GM18868 (cell line): ENCODE data around the gene LRMDA.
"Not testable (repeated sequence)": the region's sequence is repeated elsewhere in the genome, so short reads cannot be mapped to it uniquely, and the experiment has no call there.

Source experiments
- ATAC-seq: cut with Tn5 transposase; IDR thresholded peaks from one replicate; pipeline ENCODE4 v1.9.1; 2021; ENCODE audit warnings: mild to moderate bottlenecking, moderate library complexity; ENCODE audit not compliant: unreplicated experiment

The LRMDA gene

GRCh38 chr10:75502389-75502788 is 71.0 kb downstream of the LRMDA start:
- no peak for ATAC-seq

GRCh38 chr10:75502838-75503237 is 71.4 kb downstream of the LRMDA start:
- no peak for ATAC-seq

GRCh38 chr10:75505293-75505692 is 73.9 kb downstream of the LRMDA start:
- no peak for ATAC-seq

GRCh38 chr10:75505840-75506506 is 74.5 kb downstream of the LRMDA start:
- ATAC-seq = peak; percentile 54

- no peak for ATAC-seq
Measured at GRCh38 chr10:75506930-75507329, 75.5 kb downstream of the LRMDA start.

GRCh38 chr10:75507469-75507868 is 76.0 kb downstream of the LRMDA start:
- no peak for ATAC-seq

- ATAC-seq = no peak
Measured at GRCh38 chr10:75508239-75508813, 76.9 kb downstream of the LRMDA start.

GRCh38 chr10:75508814-75509306 is 77.4 kb downstream of the LRMDA start:
- no peak for ATAC-seq

GRCh38 chr10:75509706-75510105 is 78.3 kb downstream of the LRMDA start:
- ATAC-seq = no peak

- ATAC-seq = no peak
Measured at GRCh38 chr10:75511011-75511410, 79.6 kb downstream of the LRMDA start.

GRCh38 chr10:75512203-75512933 is 80.9 kb downstream of the LRMDA start:
- ATAC-seq = no peak

- no peak for ATAC-seq
Measured at GRCh38 chr10:75513292-75513885, 82.0 kb downstream of the LRMDA start.

GRCh38 chr10:75514830-75515229 is 83.4 kb downstream of the LRMDA start:
- no peak for ATAC-seq

GRCh38 chr10:75516154-75516553 is 84.7 kb downstream of the LRMDA start:
- not testable (repeated sequence) for ATAC-seq

- not testable (repeated sequence) for ATAC-seq
Measured at GRCh38 chr10:75519213-75519612, 87.8 kb downstream of the LRMDA start.

- ATAC-seq = not testable (repeated sequence)
Measured at GRCh38 chr10:75521194-75521829, 89.9 kb downstream of the LRMDA start.

GRCh38 chr10:75525067-75525466 is 93.6 kb downstream of the LRMDA start:
- no peak for ATAC-seq

- no peak for ATAC-seq
Measured at GRCh38 chr10:75525646-75526045, 94.2 kb downstream of the LRMDA start.

GRCh38 chr10:75527542-75527941 is 96.1 kb downstream of the LRMDA start:
- no peak for ATAC-seq

GRCh38 chr10:75528392-75528791 is 97.0 kb downstream of the LRMDA start:
- ATAC-seq = no peak

GRCh38 chr10:75530299-75530698 is 98.9 kb downstream of the LRMDA start:
- no peak for ATAC-seq
